ENCODE measurements around the gene GPC6.

Gene GPC6

DNA sequence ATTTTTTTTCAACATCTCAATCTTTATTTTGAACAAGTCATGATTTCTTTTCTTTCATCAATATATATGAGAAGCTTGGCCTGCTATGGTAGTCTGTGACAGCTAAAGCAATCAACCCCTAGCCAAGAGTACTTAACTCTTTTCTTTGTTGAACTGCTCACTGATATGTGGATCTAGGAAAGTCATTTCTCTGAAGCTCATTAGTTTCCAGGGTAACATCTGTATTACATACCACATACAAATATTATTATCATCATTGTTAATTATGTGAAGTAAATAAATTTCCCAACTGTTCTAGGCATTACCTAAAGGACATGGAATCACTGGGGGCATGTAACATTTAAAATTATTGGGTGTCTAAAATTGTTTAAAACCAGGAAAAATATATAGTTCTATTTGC, 985.6 kb downstream of the GPC6 start:
- in situ Hi-C loops (cut with MboI; ENCODE audit: low pct_unique_long_range_greater_than_20kb, low sequenced_read_pairs, unreplicated experiment) = no loop called here
- DNase-seq (ENCODE audit: low spot score) = no peak
- TF ChIP-seq, protein P1, sequence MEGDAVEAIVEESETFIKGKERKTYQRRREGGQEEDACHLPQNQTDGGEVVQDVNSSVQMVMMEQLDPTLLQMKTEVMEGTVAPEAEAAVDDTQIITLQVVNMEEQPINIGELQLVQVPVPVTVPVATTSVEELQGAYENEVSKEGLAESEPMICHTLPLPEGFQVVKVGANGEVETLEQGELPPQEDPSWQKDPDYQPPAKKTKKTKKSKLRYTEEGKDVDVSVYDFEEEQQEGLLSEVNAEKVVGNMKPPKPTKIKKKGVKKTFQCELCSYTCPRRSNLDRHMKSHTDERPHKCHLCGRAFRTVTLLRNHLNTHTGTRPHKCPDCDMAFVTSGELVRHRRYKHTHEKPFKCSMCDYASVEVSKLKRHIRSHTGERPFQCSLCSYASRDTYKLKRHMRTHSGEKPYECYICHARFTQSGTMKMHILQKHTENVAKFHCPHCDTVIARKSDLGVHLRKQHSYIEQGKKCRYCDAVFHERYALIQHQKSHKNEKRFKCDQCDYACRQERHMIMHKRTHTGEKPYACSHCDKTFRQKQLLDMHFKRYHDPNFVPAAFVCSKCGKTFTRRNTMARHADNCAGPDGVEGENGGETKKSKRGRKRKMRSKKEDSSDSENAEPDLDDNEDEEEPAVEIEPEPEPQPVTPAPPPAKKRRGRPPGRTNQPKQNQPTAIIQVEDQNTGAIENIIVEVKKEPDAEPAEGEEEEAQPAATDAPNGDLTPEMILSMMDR (IDR thresholded peaks at IDR 0.05; ENCODE audit: extremely low read depth, insufficient read depth, missing control alignments) = no peak

DNA sequence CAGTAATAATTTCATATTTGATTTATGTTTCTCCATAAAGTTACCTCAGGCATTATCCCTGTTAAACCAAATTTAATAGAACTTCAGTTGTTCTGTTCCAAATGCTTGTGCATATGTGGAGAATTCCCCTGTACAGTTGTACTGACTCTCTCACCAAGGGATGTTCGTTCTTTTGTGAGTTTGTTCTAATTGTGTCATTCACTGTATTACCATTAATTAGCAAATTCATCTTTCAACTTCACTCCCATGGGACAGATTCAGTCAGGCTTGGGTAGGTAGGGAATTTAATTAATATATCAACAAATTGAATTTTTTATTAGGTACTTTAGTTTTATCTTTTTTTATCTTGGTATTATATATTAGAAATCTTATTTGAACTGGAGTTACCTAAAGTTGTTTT, 987.5 kb downstream of the GPC6 start:
- DNase-seq (ENCODE audit: low spot score) = no peak
- in situ Hi-C loops (cut with MboI; ENCODE audit: low pct_unique_long_range_greater_than_20kb, low sequenced_read_pairs, unreplicated experiment) = no loop called here
- TF ChIP-seq, protein P1 (IDR thresholded peaks at IDR 0.05; ENCODE audit: extremely low read depth, insufficient read depth, missing control alignments) = no peak

- TF ChIP-seq, protein P1 (IDR thresholded peaks at IDR 0.05; ENCODE audit: extremely low read depth, insufficient read depth, missing control alignments) = no peak
- in situ Hi-C loops (cut with MboI; ENCODE audit: low pct_unique_long_range_greater_than_20kb, low sequenced_read_pairs, unreplicated experiment) = no loop called here
- no peak for DNase-seq (ENCODE audit: low spot score)
These were observed 988.4 kb downstream of the GPC6 start for GRCh38 chr13:94214975-94215374.

GRCh38 chr13:94216476-94216875, 989.9 kb downstream of the GPC6 start:
- TF ChIP-seq, protein P1 (IDR thresholded peaks at IDR 0.05; ENCODE audit: extremely low read depth, insufficient read depth, missing control alignments) = no peak
- in situ Hi-C loops (cut with MboI; ENCODE audit: low pct_unique_long_range_greater_than_20kb, low sequenced_read_pairs, unreplicated experiment) = no loop called here
- no peak for DNase-seq (ENCODE audit: low spot score)

DNA sequence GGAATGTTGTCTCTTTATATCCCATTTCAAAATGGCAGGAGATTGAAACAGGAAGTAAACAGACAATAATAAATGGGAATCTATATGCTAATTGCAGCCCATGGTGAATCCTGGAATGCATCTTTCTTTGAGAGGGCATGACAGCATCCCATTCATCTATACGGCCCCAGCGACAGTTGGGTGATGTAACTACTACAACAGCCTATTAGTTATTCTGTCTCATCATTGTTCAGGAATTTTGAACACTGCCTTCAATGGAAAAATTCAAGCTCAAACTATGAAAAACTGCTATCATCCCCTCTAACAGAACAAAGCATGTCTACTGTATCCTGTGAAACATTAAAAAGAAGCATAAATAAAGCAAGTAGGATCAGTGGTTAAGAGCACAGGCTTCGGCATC, 990.8 kb downstream of the GPC6 start:
- DNase-seq (ENCODE audit: low spot score) = no peak
- TF ChIP-seq, protein P1 (IDR thresholded peaks at IDR 0.05; ENCODE audit: extremely low read depth, insufficient read depth, missing control alignments) = no peak
- in situ Hi-C loops (cut with MboI; ENCODE audit: low pct_unique_long_range_greater_than_20kb, low sequenced_read_pairs, unreplicated experiment) = no loop called here

DNA sequence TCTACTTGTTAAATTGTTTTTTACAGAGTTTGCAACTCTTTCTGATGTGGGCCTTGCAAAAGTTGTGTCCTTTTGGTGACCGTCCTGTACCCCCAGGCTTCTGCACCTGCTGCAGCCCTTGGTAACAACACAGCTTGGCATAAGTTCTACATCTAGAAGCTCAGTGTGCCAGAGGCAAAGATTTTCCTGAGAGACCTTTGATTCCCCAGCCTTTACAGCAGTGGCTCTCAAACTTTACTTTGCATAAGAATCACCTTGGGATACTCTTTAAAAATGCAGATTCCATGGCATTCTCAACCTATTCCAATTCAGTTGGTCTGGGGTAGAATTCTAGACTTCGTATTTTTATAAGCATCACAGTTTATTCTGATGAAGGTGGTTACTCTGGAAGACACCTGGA, 991.9 kb downstream of the GPC6 start:
- in situ Hi-C loops (cut with MboI; ENCODE audit: low pct_unique_long_range_greater_than_20kb, low sequenced_read_pairs, unreplicated experiment) = no loop called here
- TF ChIP-seq, protein P1 (IDR thresholded peaks at IDR 0.05; ENCODE audit: extremely low read depth, insufficient read depth, missing control alignments) = no peak
- no peak for DNase-seq (ENCODE audit: low spot score)

DNA sequence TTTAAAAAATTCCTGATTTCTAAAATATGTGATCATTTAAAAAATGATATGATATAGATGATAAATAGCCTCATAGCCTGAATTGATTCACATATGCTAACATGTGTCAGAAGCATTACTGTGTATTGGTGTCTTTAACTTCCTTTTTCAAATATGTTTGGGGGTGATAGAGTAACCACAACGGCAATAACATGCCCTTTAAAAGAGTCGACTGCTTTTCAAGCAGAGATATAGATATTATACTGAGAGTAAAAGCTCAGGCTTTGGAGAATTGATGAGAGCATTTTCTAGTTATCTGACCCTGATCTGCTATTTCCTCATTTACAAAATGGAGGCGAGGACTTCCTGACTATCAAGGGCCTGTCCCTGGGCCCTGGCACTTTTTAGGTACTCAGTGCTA, 992.3 kb downstream of the GPC6 start:
- TF ChIP-seq, protein P1 (IDR thresholded peaks at IDR 0.05; ENCODE audit: extremely low read depth, insufficient read depth, missing control alignments) = no peak
- no peak for DNase-seq (ENCODE audit: low spot score)
- in situ Hi-C loops (cut with MboI; ENCODE audit: low pct_unique_long_range_greater_than_20kb, low sequenced_read_pairs, unreplicated experiment) = no loop called here
